GM04504 (cell line): ENCODE measurements around the gene PHC2.

Source experiments
- DNase-seq: peaks from one replicate; pipeline ENCODE4 v3.0.0-alpha.2; 2012; ENCODE audit warnings: low read depth

Gene PHC2

DNA sequence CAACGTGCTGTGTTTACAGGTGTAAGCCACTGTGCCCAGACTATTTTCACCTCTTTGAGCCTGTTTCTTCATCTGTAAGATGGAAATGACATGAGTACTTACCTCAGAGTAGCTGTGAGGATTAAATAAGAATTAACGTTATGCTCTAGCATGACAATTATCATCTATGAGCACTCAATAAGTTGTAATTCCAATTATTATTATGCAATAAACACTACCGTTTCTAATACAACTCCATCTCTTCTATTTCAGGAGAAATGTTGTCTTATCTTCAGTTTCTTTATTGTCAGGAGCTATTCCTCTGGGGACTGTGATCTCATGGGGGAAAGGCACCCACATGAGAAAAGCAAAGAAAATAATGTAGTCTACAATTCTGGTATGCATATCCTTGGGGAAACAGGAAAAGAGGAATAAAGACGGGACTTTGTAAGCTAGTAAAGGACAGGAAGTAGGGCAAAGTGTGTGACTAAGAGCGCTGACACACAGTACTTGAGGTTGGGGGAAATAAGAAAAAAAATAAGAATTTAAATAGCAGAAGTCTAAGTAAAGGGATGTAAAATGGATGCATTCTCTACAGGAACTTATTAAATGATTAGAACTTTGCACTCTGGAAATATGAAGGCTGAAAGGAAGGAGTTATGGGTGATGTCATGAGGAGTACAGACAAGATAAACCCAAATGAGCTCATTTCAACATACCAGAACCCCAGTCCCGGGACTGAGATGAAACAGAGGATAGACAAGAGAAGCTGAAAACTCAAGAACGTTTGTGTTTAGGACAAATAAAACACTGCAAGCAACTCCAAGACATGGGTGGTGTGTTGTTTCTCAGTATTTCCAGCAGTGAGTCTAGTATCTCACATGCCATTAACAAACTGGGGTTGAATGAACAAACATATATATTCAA, 9.8 kb downstream of the PHC2 start:
- no peak for DNase-seq

DNA sequence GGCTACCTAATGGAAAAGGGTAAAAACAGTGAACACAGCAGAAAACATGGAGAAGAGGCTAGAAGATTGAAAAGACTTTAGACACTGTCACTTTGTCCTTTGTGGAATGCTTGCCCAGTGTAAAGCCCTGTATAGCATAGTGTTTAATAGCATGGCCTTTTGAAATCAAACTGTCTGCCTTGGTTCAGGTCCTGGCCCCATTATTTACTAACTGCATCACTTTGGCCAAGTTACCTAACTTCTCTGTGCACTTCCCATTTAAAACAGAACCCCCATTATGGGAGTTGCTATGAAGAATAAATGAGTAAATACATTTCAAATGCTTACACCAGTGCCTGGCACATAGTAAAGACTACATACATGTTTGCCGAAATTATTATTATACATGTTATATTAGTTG, 12.1 kb downstream of the PHC2 start:
- DNase-seq = no peak

DNA sequence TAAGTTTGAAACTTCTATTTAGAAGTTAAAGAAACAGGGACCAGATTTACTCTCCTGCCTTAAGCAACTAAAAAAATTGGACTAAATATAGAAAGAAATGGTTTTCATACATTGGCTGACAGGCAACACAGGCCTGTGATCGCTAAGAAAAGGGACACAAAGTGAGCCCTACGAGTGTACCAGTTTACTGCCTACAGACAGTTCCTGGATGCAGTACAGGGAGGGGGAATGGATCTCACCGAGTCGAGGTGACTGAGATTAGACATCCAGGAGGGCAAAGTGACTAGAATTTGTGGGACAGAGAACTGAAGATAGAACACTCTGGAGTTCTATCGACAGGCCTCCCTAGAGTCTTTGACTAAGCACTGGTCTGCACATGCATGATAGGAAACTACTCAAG, 16.0 kb downstream of the PHC2 start:
- no peak for DNase-seq

- DNase-seq = peak; percentile 64
Observed at GRCh38 chr1:33410091-33410701, 20.7 kb downstream of the PHC2 start.

DNA sequence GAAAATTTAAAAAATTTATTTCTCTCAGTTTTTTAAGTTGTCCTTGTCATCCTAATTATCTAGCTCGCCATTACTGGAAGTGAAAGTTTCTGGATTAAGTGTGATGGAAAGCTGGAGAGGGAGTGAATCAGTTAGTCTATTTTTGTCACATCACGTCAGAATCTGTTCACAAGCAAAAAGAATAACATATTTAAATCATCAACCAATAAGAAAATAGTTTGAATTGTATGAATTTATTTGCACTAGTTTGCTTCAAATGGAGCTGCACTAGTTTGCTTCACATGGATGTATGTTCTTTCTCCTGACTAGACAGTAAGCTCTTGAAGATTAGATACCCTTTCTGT, 22.8 kb downstream of the PHC2 start:
- no peak for DNase-seq

- no peak for DNase-seq
Observed at GRCh38 chr1:33407352-33408092, 23.4 kb downstream of the PHC2 start.

DNA sequence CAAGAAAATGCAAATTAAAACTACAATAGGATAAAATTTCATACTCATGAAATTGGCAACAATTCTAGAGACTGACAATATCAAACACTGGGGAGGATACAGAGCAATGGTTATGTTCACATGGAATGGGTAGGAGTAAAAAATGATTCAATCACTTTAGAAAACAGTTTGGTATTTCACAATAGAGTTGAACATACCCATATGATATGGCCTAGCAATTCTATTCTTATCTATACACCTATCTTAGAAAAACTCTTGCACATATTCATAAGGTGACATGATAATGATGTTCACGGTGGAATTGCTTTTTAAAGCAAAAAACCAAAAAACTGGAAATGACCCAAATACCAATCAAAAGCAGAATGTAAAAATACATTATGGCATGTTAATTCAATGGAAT, 28.7 kb downstream of the PHC2 start:
- DNase-seq = no peak

DNA sequence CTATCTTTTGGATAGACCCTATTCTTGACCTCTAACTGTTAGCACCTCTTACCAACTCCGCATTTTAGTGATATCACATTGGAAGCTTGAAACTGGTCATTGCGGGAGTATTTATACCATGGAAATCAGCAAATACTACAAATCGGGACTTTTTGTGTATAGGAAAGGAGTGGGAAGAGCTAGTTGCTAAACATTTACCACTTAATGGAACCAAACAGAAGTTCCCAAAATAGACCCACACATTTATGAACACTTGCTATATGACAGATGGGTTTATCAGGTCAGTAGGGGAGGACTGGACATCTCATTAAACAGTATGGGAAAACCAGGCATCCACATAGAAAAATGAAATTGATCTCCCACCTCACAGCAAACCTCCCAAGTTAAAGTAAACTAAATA, 29.4 kb downstream of the PHC2 start:
- no peak for DNase-seq

GRCh38 chr1:33400153-33400911, 30.6 kb downstream of the PHC2 start:
- DNase-seq = no peak

DNA sequence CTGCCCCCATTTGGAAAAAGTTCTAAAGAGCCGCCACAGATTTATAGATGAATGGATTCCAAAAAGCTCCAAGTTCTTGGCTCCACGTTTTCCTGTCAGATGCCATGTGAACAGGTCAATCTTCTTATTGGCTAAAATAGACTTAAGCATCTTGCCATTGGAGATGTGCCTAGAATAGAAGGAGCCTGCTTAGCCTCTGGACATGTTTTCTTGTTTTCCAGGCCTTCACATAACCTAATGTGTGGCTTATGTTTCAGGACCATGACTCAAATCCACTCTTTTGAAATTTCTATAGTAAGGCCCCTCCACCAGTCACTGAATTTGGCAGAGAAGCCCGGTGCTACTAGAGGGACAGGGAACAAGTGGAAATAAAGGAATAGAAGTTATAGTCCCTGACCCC, 31.5 kb downstream of the PHC2 start:
- no peak for DNase-seq

DNA sequence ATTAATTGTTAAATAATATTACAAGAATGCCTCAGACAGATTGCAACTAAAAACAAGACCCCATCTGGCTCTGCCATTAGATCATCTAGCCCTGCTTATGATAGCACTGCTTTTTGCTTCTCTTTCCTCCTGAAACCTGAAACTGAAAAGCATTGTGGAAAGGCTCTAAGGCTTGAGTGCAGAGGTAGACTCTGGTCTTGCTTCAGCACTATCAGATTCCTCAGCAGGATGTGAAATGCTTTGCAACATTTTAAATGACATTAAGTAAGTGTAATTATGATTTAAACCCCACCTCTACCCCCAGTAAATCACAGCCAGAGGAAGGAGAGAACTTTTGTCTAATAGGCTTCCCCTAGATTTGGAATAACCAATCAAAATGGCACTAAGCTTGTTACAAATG, 32.9 kb downstream of the PHC2 start:
- DNase-seq = no peak

- DNase-seq = no peak
Observed at GRCh38 chr1:33397125-33397506, 33.8 kb downstream of the PHC2 start.

- no peak for DNase-seq
Observed at GRCh38 chr1:33396188-33397124, 34.4 kb downstream of the PHC2 start.

GRCh38 chr1:33394770-33395169, 36.1 kb downstream of the PHC2 start:
- no peak for DNase-seq

DNA sequence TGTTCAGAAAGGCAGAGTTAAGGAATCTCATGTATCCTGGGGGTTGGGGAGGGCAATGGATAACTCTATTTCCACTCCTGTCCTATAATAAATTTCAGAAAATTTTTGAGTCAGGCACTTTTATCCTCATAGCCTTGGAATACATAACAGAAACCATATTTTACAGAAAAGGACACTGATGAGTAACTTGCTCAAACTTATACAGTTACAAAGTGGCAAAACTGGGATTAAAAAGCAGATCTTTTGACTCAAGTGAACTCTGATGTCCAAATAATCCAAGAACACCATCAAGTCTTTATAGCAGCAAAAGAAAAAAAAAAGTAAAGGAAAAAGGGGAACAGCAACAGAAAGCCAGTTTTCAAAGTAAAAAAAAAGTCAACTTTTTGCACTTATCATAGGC, 36.9 kb downstream of the PHC2 start:
- DNase-seq = no peak

- no peak for DNase-seq
Observed at GRCh38 chr1:33393524-33393923, 37.4 kb downstream of the PHC2 start.

DNA sequence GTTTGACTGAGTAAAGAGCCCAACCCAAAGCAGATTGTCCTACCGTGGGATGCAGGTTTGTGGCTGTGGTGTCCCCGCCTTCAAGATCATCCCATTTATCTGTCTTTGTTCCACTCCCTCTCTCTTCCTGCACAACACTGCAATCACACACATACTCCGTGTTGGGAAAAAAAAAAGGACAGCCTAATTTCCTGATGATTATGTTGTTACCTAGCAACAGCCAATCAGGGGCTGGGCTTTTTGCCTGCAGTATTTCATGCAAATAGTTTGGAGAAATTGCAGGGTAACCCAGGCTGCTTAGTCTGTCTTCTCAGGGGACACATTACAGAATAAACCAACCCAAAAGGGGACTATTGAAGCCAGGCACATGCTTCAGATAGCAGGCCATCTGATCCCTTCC, 38.3 kb downstream of the PHC2 start:
- no peak for DNase-seq

DNA sequence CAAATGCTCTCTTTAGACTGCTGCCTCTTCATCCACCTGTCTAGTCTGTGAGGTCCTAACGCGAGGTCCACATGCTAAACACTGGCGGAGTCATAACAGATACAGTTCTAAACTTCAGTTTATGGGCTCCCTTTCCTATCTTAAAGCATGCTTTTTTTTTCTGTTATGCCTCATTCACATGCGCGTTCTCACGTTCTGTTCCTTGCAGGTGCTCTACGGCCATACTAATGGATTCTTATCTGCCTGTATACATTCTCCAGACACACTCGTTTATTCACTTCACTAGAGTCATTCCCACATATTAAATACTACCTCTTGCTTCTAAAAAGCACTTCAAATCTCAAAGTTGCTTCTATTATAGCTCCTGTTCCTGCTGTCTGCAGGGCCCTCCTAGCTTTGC, 38.7 kb downstream of the PHC2 start:
- DNase-seq = no peak

GRCh38 chr1:33391343-33392078, 39.4 kb downstream of the PHC2 start:
- DNase-seq = no peak

DNA sequence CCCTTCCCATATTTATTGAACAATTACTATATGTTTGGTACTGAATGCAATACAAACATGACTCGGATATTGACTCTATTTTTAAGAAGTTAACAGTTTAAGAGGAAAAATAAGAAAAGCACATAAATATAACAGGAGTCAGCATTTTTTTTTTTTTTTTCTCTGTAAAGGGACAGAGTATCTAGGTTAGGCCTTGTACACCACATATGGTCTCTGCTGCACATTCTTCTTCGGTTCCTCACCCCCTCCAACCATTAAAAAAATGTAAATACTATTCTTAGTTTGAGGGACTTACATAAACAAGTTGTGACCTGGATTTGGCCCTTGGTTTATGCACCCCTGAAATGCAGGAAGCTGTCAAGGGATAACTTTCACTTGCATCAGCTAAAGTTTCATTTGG, 40.4 kb downstream of the PHC2 start:
- peak; percentile 47 for DNase-seq
